GM18520 (cell line): ENCODE measurements around the gene CHRNB4.

Source experiments
- ATAC-seq: cut with Tn5 transposase; IDR thresholded peaks from one replicate; pipeline ENCODE4 v1.9.1; 2021; ENCODE audit not compliant: unreplicated experiment

The CHRNB4 gene

DNA sequence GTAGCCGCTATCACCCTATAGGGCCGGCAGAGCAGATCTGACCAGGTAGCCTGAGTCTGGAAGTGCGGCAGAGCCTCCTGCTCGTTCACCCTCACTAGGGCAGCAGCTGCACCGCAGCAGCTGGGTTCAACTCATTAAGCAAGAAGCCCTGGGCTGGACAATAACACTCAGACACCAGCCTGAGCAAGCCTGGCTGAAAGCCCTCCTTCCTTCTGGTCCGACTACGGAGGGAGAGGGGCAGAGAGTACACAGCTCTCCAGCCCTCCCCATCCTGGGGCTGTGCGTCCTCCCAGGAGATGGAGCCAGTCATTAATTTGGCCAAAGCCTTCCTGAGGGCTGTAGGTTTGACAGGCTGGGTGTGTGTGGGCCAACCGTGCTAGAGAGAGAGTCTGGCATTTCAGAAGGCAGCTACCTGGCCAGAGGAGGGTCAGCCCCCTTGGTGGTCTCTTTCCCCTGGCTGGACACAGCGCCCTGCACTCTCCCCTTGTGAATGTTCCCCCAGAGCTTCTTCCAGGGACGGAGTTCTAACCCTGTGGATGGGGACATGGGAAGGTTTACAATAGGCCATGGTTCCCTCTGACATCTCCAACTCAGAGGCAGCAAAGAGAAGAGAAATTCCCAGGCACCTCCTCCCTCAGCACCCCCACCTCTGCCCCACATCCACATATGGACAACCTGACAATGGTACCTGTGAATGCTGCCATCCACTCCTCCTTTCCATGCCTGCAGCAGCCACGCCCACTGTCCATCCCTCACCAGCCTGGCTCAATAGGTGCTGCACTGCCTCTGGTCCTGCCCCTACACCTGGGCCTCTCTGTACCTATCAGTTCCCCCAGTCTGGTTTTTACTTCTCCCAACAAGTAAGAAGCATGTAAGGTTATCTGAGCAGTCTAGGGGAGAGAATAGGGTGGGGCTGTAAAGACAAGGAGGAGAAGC lies 6.5 kb downstream of the CHRNB4 start:
- no peak for ATAC-seq

DNA sequence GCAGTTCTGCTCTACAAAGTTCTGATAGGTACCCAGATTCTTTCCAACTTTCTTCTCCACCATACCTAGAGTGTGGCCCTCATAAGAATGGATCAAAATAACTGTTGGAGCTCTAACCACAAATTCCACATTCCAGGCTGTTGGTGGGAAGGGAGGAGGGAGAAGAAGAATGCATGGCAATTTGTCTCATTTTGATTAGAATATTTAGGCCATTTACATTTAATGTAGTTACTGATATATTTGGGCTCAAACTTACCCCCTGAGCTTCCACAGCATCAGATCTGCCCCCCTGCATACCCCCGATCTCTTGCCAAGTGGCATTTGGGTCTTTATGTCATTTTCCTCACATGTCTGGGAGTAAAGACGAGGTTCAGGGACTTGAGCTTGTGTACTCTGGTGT lies 7.7 kb downstream of the CHRNB4 start:
- no peak for ATAC-seq

DNA sequence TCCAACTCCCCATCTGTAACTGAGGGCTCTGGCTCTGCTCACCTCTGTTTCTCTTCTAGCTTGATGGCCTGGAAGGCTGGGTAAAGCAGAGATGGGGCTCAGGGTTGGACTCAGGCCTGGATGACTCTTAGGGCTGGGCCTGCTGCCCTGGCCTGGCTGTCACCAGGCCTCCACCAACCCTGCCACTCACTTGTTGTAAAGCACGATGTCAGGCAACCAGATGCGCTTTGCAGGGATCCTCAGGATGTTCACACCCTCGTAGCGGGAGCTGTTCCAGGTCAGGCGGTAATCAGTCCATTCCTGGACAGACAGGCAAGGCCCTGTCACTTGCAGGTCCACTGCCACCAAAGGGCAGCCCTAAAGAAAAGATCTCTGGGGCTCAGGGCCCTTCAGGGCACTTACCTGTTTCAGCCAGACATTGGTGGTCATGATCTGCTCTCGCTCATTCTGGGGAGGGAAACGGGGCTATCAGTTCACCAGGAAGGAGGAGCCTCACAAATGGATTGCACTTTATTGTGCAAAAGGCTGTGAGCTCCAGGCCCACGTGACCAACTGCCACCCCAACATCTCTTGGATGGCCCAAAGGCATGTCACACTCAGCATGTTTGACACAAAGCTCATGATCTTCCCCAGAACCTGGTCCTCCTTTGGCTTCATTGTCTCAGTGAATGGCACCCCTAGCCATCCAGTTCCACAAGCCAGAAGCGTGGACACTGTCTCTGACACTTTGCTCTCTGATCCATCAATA lies 9.9 kb downstream of the CHRNB4 start:
- ATAC-seq: no peak

DNA sequence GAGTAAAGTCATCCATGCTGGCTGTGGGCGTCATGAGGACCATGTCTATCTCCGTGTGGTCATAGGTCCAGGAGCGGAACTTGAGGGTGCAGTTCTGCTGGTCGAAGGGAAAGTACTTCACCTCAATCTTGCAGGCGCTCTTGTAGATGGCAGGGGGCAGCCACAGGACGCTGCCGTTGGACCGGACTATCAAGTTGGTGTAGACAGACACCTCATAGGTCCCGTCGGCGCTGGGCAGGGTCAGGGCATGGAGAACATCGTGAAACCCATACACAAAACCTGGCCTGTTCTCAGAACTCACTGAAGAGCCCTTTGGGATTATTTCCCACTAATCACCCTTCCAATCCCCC lies 11.3 kb downstream of the CHRNB4 start:
- ATAC-seq: no peak

DNA sequence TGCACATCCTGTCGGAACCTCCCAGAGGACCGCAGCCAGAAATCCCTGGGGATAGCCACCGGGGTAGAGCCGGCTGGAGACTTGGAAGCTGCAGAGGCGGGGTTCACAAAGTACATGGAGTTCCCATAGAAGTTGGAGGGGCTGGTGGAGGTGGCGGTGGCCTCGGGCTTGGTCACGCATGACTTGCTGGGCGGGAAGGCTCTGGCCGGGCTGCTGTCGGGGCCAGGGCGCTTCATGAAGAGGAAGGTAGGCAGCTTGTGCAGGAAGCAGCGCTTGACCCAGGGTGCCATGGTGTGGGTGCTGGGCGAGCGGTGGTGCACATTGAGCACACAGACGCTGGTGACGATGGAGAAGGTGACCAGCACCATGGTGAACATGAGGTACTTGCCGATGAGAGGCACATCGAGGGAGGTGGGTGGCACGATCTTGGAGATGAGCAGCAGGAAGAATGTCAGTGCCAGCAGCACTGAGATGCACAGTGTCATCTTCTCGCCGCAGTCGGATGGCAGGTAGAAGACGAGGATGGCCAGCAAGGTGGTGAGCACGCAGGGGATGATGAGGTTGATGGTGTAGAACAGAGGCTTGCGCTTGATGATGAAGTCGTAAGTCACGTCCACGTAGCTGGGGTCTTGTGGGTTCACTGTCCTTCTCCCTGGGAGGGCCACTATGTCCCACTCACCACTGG lies 11.8 kb downstream of the CHRNB4 start:
- ATAC-seq: no peak

DNA sequence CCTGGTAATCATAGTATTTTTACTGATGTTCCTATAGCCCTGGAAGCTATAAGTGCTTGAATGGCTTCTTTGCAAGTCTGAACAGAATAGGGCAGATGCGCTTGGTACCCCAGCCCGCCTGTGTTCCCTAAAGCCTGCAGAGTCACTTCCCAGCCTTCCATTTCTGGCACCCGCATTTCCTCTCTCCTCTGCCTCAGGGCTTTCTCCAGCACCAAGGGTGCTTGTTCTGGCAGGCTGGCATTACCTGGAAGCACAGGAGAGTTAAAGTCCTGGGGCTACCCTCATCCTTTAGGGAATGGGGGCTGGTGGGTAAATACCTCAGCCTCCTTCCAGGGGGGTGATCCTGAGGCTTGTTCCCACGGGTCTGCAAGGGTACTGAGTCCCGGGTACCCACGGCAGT lies 12.8 kb downstream of the CHRNB4 start:
- ATAC-seq: no peak

DNA sequence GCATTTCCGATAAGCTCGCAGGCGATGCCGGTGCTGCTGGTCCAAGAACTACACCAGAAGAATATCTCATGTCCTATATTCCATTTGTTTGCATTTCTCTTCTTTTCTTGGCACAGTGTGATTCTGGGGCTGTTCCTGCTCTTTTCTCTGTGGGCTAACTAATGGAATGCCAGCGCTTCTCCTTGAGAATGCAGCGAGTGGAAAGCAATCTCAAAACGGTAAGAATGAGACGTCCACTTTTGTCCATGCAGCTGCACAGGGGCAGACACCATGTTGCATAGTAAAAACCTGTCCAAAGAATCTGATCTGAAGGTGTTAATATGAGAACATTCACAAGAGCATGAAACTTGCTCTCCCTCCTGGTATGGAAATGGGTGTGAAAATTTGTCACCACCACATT lies 13.7 kb downstream of the CHRNB4 start:
- no peak for ATAC-seq

DNA sequence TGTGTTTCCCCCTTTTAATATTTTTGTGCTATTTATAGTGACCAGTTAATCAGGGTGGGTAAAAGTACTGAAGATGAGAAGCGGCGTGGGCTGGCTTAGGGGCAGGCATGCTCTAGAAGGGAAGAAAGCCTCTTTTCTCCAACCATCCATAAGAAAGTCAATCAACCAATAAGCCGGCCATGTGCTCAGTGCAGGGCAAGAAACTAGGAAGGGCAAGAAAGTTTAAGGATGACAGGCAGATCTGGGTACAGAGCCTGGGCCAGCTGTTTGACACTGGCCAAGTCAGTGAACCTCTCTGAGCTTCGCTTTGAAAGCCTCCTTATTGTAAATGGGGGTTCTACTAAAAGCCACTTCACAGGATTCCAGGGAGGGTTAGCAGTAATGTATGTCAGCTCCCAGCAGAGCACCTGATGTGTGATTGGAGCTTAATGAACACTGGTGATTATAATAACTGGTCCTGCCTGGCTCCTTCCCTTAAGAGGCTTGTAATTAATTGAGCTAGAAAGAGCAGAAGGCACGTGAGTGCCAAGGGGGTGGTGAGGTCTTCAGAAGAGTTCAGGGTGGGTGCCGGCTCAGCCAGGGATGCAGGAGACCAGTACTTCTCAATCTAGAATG lies 14.5 kb downstream of the CHRNB4 start:
- no peak for ATAC-seq

DNA sequence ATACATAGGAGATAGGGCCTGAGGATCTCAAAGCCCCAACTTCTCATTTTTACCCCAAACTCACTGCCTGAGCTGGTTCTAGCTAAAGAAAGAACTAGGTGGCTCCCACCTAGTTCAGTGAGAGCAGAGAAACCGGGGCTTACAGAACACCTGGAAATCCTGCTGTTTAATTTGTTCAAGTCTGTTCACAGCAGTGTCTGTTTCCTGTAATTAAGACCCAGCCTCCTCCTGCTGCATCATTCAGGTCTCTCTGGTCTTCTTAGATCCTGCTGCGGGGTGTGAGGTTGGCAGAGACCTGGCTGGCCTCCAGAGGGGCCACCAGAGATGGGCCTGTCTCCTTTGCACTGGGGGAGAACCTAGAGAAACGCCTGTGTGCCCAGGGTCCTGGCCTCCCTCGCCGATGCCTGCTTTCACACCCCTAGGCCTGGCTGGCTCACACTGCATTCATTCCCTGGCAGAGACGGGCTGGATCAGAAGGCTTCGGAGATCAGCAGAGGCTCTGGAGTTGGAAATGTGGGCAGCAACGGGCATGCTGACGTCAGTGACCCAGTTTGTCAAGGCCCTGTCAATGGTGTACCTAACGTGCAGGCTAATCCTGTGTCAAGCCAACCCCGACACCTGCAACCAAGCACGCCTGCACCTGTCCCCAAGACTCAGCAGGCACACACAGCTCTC lies 15.3 kb downstream of the CHRNB4 start:
- ATAC-seq: no peak

DNA sequence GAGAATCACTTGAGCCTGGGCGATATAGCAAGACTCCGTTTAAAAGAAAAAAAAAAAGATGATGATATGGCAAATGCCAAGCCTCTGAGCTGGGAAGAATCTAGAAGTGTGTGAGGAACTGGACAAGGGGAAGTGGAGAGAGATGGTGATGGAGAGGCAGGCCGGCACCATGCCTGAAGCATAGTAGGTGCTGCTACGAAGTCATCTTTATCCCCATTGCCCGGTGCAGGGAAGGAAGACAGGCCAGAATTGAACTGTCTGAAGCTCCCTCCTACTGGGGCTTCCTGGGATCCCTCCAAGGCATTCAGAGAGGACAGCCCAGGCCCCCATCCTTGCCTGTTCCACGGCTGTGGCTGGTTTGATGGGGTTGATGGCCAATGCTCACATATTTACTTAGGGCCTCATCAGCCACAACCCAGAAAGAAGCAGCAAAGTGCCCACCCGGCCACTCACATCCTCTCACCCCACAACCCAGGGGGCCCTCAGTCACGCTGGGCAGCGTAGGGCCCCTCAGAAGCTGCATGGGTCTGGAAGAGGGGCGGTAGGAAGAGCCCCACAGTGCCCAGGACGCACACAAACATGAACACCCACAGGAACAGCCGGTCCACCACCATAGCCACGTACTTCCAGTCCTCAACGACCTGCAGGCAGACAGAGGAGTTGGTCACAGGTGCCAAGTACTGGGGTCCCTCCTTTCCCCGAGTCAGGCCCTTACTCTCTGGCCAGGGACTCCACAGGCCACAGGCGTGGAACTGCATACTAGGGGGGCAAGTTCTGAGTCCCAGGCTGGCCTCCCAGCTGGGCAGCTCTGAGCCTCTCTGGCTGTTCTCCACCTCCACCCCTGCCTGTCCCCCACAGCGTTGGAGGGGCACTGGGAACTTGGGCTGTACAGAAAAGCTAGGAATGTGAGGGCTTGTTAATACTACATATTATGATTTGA lies 16.1 kb downstream of the CHRNB4 start:
- no peak for ATAC-seq

DNA sequence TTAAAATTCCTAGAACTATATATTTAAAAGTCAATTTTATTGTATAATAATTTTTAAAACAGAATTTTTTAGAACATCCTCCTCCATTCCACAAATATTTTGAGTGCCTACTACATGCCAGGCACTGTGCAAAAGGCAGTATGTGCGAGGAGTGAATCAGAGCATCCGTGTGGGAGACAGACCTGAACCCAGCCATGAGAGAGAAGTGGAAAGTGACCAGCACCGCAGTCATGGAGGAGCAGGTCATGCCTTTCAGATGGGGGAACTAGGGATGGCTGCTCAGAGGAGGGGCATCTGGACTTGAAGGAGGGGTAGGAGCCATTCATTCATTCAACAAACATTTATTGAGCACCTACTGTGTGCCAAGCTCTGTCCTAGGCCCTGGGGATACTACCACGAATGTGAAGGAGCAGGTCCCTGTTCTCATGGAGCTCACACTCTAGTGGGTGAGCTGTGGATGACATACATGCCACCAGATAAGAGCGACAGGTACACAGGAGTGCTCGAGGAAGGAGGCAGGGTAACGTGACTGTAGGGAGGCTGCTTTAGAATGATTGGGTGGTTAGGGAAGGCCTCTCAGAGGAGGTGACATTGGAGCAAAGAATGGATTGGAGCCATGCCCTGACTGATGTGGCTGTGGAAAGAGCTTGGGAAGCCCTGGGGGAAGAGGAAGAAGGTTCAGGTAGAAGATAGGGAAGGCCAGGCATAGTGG lies 17.1 kb downstream of the CHRNB4 start:
- no peak for ATAC-seq

DNA sequence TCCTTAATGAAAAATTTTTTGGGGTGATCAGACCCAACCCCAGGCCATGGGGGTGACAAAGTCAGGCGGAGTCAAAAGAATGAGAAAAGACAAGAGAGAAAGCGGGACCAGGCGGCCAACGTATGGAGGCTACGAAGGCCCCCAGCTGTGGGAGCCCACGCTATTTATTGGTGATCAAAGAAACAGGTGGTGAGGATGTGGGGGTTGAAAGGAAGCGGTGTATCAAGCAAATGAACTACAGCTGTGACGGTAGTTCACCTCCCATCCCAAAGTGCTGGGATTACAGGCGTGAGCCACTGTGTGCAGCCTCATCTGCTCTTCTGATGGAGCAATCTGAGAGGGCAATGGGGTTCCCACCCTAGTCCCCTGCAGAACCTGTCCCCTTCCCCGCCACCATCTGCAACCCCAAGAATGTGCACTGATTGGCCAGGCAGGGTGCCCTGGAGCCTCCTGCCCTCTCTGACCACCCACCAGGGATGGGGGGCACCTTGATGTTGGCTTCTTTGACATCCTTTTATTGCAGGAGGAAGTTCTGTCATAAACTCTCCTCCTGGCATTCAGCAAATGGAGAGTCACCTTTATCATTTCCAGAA lies 19.1 kb downstream of the CHRNB4 start:
- ATAC-seq: no peak

DNA sequence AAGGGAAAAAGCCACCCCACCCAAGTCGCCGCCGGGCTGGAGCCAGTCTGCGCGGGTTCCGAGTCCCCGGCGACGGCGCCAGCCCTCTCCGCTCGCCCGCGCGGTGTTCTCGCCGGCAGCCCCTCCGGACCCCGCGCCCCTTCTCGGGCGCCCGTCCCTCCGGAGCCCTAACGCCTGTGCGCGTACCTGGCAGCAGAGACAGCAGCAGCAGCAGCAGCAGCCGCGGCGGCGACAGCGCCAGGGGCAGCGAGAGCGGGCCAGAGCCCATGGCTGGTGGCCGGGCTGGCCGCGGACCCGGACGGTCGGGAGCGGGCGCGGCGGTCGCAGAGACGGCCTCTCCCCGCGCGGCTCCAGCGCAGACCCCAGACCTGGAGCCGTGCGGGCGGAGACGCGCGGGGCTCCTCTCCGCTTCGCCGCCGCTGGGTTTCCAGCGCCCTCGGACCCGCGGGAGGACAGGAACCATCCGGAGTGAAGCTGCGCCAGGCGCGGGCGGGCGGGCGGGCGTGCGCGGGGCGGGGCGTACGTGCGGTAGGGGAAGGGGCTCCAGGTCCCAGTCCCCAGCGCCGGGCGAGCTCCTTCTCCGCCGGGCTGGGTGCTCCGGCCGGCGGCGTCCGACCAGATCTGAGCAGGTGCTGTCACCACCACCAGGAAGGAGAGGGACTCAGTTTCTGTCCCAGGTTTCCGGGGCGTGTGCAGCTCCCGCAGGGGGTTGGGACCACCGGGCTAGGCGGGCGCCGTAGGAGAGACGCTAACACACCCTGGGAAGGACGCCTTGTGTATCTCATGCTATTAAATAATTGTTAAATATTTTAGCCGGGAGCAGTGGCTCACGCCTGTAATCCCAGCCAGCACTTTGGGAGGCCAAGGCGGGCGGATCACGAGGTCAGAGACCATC lies 20.2 kb downstream of the CHRNB4 start, which contains the start of gene CHRNA3:
TSS of gene CHRNA3 (minus strand) at position 470 of the 895 bp plus-strand sequence. CDS start at position 268, 202 bp downstream.
- ATAC-seq: no peak

DNA sequence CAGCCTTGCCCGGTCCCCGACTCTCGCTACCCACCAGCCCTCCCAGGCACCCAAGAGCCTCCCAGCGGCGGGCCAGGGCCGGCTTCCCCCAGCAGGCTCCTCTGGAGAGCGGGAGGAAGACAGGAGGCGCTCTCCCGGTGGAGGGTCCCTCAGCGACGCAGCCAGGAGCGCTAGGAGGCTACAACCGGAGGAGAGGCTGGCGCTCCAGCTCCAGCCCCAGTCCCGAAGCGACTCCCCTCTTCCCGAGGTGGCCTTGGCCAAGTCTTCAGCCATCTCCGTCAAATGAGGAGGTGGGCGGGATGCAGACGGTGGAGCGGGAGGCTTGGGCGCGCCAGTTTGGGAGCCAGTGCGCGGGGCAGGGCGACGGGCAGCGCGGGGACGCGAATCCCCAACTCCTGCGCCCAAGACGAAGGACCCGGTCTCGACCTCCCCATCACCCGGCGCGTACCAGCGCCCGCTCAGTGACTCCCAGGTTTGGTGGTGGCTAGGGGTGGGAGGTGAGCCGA lies 20.9 kb downstream of the CHRNB4 start:
- ATAC-seq: no peak

DNA sequence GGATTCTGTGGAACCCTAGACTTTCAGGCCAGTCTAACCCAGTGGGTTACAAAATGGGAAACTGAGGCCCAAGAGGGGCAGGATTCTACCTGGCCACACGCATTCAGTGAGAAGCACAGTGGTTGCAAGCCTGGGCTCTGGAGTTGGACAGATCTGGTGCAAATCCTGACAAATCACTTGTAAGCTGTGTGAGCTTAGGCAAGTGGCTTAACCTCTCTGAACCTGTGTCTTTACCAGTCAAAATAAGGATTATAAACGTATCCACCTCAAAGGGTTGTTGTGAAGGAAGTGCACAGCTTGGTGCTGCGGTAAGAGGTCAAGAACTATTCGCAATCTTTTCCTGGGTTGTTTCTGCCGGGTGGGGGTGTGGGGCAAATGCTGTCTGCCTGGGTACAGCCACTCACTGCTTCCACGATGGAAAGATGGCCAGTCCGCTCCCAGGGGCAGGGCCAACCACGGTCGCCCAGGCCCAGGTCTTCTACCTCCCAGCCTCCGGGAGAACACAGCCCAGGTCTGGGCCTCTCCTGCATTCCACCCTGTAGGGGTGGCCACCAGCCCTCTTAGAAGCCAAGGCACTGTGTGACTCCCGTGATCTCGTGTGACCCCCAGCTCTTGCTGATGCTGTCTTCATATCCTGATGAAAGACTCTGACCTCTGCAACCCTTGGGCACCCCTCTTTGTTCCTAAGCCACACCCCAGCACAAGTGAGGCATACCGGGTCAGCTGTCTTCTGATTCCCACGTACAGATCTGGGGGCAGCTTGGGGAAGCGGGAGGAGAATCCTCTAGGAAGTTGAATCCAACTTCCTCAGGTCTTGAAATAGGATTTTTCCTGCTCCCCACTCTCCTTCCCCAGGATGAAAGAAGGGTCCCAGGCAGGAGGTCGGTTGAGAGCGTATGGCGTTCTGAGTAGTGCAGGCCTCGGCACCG lies 21.7 kb downstream of the CHRNB4 start:
- no peak for ATAC-seq

DNA sequence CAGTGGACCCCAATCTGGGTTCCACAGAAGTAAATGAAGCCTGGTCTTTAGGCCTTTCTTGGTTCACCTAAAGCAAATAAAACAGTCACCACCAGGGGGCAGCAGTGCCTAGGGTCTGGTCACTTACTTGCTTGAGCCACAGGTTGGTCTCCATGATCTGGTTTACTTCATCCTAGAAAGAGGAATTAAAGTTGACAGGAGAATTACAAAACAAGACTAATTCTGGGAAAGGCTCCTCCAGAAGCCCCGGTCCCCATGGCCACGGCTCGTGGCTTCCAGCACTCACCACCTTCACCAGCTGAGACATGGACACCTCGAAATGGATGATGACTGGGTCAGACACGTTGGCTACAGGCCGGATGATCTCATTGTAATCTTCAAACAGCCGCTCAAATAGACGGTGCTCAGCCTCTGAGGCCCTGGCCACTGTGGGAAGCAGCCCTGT lies 22.5 kb downstream of the CHRNB4 start:
- ATAC-seq: no peak
